Measurements from ENCODE around the gene AHDC1. TPM values are rescaled to one million over a fixed set of nuclear protein-coding genes. Genes with fewer than 3 reads are reported as not detected.

AHDC1 gene
- total and polyA plus RNA-seq, 9 of the 15 experiments (the other 6 are each of a cell fraction or from before 2014, with no cell fraction given) = 0.21 to 36.4 (median 4.7) TPM

GRCh38 chr1:27556781-27557595 is 47.0 kb downstream of the AHDC1 start (continued):
- no peak for TF ChIP-seq NR4A1 (CRISPR knock-in tag; IDR thresholded peaks at IDR 0.05)
- TF ChIP-seq NR4A1 (tag; IDR thresholded peaks at IDR 0.05) = no peak
- TF ChIP-seq RBM34 (IDR thresholded peaks at IDR 0.05; ENCODE audit: borderline replicate concordance, insufficient read depth, low read length) = no peak
- no peak for TF ChIP-seq ZNF445 (CRISPR knock-in tag; IDR thresholded peaks at IDR 0.05; ENCODE audit: low read depth)
- TF ChIP-seq ETV6 (IDR thresholded peaks at IDR 0.05; ENCODE audit: borderline replicate concordance in 1 of 2, low read depth in 2 of 2, low read length in 1 of 2) = no peak
- no peak for TF ChIP-seq ETV6 (CRISPR knock-in tag; IDR thresholded peaks at IDR 0.05; ENCODE audit: borderline replicate concordance)
- TF ChIP-seq STAT5A (IDR thresholded peaks at IDR 0.05; ENCODE audit: borderline replicate concordance, low read length) = no peak
- no peak for TF ChIP-seq ARID3B (CRISPR knock-in tag; IDR thresholded peaks at IDR 0.05; ENCODE audit: borderline replicate concordance)
- TF ChIP-seq CAMTA2 (CRISPR knock-in tag; conservative IDR thresholded peaks at IDR 0.05) = no peak
- TF ChIP-seq ZNF76 (CRISPR knock-in tag; IDR thresholded peaks at IDR 0.05; ENCODE audit: borderline replicate concordance) = no peak
- no peak for TF ChIP-seq GTF2B (IDR thresholded peaks at IDR 0.05; ENCODE audit: extremely low read depth, insufficient read length)
- no peak for TF ChIP-seq RBM14 (IDR thresholded peaks at IDR 0.05; ENCODE audit: borderline replicate concordance, insufficient read depth, low read depth, low read length)
- no peak for TF ChIP-seq ZNF707 (CRISPR knock-in tag; conservative IDR thresholded peaks at IDR 0.05)
- TF ChIP-seq ZBTB11 (CRISPR knock-in tag; IDR thresholded peaks at IDR 0.05) = peak in 1 of 3 experiments; percentile 33; a peak in 1 of 6 replicates
- TF ChIP-seq PRDM10 (IDR thresholded peaks at IDR 0.05; ENCODE audit: partially characterized antibody) = no peak
- TF ChIP-seq ERF (CRISPR knock-in tag; IDR thresholded peaks at IDR 0.05) = no peak
- no peak for TF ChIP-seq KDM2B (CRISPR knock-in tag; IDR thresholded peaks at IDR 0.05)

Measured in K562 (cell line).